ENCODE measurements around the gene COL16A1. TPM values are rescaled to one million over a fixed set of nuclear protein-coding genes. Genes with fewer than 3 reads are reported as not detected.

Gene COL16A1
- total and polyA plus RNA-seq, 4 donors = 0.43 to 3.8 (median 2.3) TPM

DNA sequence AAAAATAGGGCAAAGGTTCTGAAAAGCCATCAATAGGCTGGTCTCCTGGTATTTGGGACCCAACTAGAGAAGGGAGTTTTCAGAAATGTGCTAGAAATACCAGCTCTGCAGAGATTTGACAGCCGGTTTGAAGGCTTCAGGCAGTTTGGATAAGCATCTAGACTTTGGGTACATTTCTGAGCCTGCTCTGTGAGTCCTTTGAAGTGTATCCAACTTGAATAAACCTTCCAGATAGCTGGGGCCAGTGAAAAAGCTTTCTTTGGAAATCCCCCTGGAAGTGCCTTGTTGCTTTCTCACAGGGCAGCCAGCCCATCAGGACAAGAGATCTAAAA, 52.8 kb downstream of the COL16A1 start:
- H3K36me3 ChIP-seq (ENCODE audit: control insufficient read depth in 4 of 4, insufficient read depth in 3 of 4, low read depth in 1 of 4, low read length in 3 of 4) = no peaks in the 10 kb centered on the region
- 48% methylated on average over 1 of the region's 1 CpG for WGBS
- no peak overlapping the region for H3K27ac ChIP-seq (ENCODE audit: low read depth in 1 of 2, low read length in 2 of 2)
- H3K27me3 ChIP-seq (ENCODE audit: control insufficient read depth in 4 of 4, insufficient read depth in 4 of 4, low read length in 3 of 4) = no peaks in the 10 kb centered on the region
- no peak overlapping the region for H3K9ac ChIP-seq (ENCODE audit: low read depth in 1 of 2, low read length in 2 of 2)
- TF ChIP-seq TAF1 (conservative IDR thresholded peaks at IDR 0.05) (no peak), JUND (IDR thresholded peaks at IDR 0.05) (no peak), ATF3 (IDR thresholded peaks at IDR 0.05) (no peak), HNF4G (IDR thresholded peaks at IDR 0.05) (no peak), RXRA (IDR thresholded peaks at IDR 0.05) (no peak), FOXA1 (IDR thresholded peaks at IDR 0.05) (no peak)
- H3K9me3 ChIP-seq (ENCODE audit: control insufficient read depth in 4 of 4, low read length in 3 of 4) = no peaks in the 10 kb centered on the region
- H3K4me1 ChIP-seq (ENCODE audit: control insufficient read depth in 4 of 4, insufficient read depth in 4 of 4, low read length in 3 of 4) = no peaks in the 10 kb centered on the region
- H3K4me3 ChIP-seq (ENCODE audit: low read depth in 1 of 3, low read length in 3 of 3) = no peak overlapping the region
- DNase-seq (ENCODE audit: low spot score) = no peak

GRCh38 chr1:31650161-31651088, 53.4 kb downstream of the COL16A1 start:
- WGBS = 80% methylated on average over 9 of the region's 9 CpGs
- no peak overlapping the region for H3K4me3 ChIP-seq (ENCODE audit: low read depth in 1 of 3, low read length in 3 of 3)
- no peaks in the 10 kb centered on the region for H3K27me3 ChIP-seq (ENCODE audit: control insufficient read depth in 4 of 4, insufficient read depth in 4 of 4, low read length in 3 of 4)
- DNase-seq (ENCODE audit: low spot score) = no peak
- TF ChIP-seq JUND (IDR thresholded peaks at IDR 0.05) = no peak
- no peak for TF ChIP-seq GABPA (IDR thresholded peaks at IDR 0.05 in 1 of 2, conservative IDR thresholded peaks at IDR 0.05 in 1 of 2)
- TF ChIP-seq, protein P1, sequence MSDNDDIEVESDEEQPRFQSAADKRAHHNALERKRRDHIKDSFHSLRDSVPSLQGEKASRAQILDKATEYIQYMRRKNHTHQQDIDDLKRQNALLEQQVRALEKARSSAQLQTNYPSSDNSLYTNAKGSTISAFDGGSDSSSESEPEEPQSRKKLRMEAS (IDR thresholded peaks at IDR 0.05) = no peak
- TF ChIP-seq, protein P2, sequence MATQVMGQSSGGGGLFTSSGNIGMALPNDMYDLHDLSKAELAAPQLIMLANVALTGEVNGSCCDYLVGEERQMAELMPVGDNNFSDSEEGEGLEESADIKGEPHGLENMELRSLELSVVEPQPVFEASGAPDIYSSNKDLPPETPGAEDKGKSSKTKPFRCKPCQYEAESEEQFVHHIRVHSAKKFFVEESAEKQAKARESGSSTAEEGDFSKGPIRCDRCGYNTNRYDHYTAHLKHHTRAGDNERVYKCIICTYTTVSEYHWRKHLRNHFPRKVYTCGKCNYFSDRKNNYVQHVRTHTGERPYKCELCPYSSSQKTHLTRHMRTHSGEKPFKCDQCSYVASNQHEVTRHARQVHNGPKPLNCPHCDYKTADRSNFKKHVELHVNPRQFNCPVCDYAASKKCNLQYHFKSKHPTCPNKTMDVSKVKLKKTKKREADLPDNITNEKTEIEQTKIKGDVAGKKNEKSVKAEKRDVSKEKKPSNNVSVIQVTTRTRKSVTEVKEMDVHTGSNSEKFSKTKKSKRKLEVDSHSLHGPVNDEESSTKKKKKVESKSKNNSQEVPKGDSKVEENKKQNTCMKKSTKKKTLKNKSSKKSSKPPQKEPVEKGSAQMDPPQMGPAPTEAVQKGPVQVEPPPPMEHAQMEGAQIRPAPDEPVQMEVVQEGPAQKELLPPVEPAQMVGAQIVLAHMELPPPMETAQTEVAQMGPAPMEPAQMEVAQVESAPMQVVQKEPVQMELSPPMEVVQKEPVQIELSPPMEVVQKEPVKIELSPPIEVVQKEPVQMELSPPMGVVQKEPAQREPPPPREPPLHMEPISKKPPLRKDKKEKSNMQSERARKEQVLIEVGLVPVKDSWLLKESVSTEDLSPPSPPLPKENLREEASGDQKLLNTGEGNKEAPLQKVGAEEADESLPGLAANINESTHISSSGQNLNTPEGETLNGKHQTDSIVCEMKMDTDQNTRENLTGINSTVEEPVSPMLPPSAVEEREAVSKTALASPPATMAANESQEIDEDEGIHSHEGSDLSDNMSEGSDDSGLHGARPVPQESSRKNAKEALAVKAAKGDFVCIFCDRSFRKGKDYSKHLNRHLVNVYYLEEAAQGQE (IDR thresholded peaks at IDR 0.05) = no peak
- no peak for TF ChIP-seq SP1 (IDR thresholded peaks at IDR 0.05)
- H3K4me1 ChIP-seq (ENCODE audit: control insufficient read depth in 4 of 4, insufficient read depth in 4 of 4, low read length in 3 of 4) = peaks cover 0 to 4% (median 2%) of the 10 kb centered on the region in 4 donors
- H3K36me3 ChIP-seq (ENCODE audit: control insufficient read depth in 4 of 4, insufficient read depth in 3 of 4, low read depth in 1 of 4, low read length in 3 of 4) = no peaks in the 10 kb centered on the region
- no peaks in the 10 kb centered on the region for H3K9me3 ChIP-seq (ENCODE audit: control insufficient read depth in 4 of 4, low read length in 3 of 4)
- no peak overlapping the region for H3K27ac ChIP-seq (ENCODE audit: low read depth in 1 of 2, low read length in 2 of 2)
- no peak overlapping the region for H3K9ac ChIP-seq (ENCODE audit: low read depth in 1 of 2, low read length in 2 of 2)

GRCh38 chr1:31648641-31649357, 55.0 kb downstream of the COL16A1 start:
- TF ChIP-seq ZBTB33 (IDR thresholded peaks at IDR 0.05) = no peak
- TF ChIP-seq, protein P1 (IDR thresholded peaks at IDR 0.05) = no peak
- no peak for TF ChIP-seq TAF1 (conservative IDR thresholded peaks at IDR 0.05)
- no peak for TF ChIP-seq NR2F2 (IDR thresholded peaks at IDR 0.05)
- TF ChIP-seq SP1 (IDR thresholded peaks at IDR 0.05) = no peak
- no peak for TF ChIP-seq CTCF (IDR thresholded peaks at IDR 0.05; ENCODE audit: low read depth, low read length, missing input control)
- TF ChIP-seq YY1 (IDR thresholded peaks at IDR 0.05) = no peak
- no peak for TF ChIP-seq GABPA (IDR thresholded peaks at IDR 0.05 in 1 of 2, conservative IDR thresholded peaks at IDR 0.05 in 1 of 2)
- TF ChIP-seq EGR1 (IDR thresholded peaks at IDR 0.05; ENCODE audit: low read depth in 2 of 2) = no peak
- no peak for TF ChIP-seq FOXA1 (IDR thresholded peaks at IDR 0.05)
- no peak for TF ChIP-seq FOXA2 (IDR thresholded peaks at IDR 0.05)
- no peak for TF ChIP-seq JUND (IDR thresholded peaks at IDR 0.05)
- TF ChIP-seq ATF3 (IDR thresholded peaks at IDR 0.05) = no peak
- no peak overlapping the region for H3K27ac ChIP-seq (ENCODE audit: low read depth in 1 of 2, low read length in 2 of 2)
- no peaks in the 10 kb centered on the region for H3K9me3 ChIP-seq (ENCODE audit: control insufficient read depth in 4 of 4, low read length in 3 of 4)
- peaks cover 0 to 10% (median 8%) of the 10 kb centered on the region in 4 donors for H3K4me1 ChIP-seq (ENCODE audit: control insufficient read depth in 4 of 4, insufficient read depth in 4 of 4, low read length in 3 of 4)
- H3K4me3 ChIP-seq (ENCODE audit: low read depth in 1 of 3, low read length in 3 of 3) = no peak overlapping the region
- DNase-seq (ENCODE audit: low spot score) = no peak
- WGBS = 79% methylated on average over 9 of the region's 9 CpGs
- no peaks in the 10 kb centered on the region for H3K27me3 ChIP-seq (ENCODE audit: control insufficient read depth in 4 of 4, insufficient read depth in 4 of 4, low read length in 3 of 4)
- no peak overlapping the region for H3K9ac ChIP-seq (ENCODE audit: low read depth in 1 of 2, low read length in 2 of 2)
- H3K36me3 ChIP-seq (ENCODE audit: control insufficient read depth in 4 of 4, insufficient read depth in 3 of 4, low read depth in 1 of 4, low read length in 3 of 4) = no peaks in the 10 kb centered on the region

All from liver (tissue), 9 donors.